ENCODE measurements around the gene BPIFA3. TPM values are rescaled to one million over a fixed set of nuclear protein-coding genes. Genes with fewer than 3 reads are reported as not detected.

The BPIFA3 gene
- total RNA-seq, 1 donor from 2014 or later: not detected

- Histone ChIP-seq H3K27me3 (ENCODE audit: control insufficient read depth, insufficient read depth, low read length) (no peaks in the 10 kb centered on the region), H3K4me3 (ENCODE audit: low read depth, low read length) (no peak overlapping the region), H3K36me3 (ENCODE audit: control insufficient read depth, insufficient read depth, low read length) (no peaks in the 10 kb centered on the region)
- DNase-seq (ENCODE audit: low read depth) (no peak), FAIRE-seq (no peak)
- TF ChIP-seq CTCF (IDR thresholded peaks at IDR 0.05; ENCODE audit: insufficient read depth, low read length, severe bottlenecking): no peak
Observed at GRCh38 chr20:33202451-33202850, 14.7 kb upstream of the BPIFA3 start.

GRCh38 chr20:33203444-33203843 is 13.7 kb upstream of the BPIFA3 start:
- no peak overlapping the region for H3K4me3 ChIP-seq (ENCODE audit: low read depth, low read length)
- FAIRE-seq (no peak), DNase-seq (ENCODE audit: low read depth) (no peak)
- no peaks in the 10 kb centered on the region for H3K36me3 ChIP-seq (ENCODE audit: control insufficient read depth, insufficient read depth, low read length)
- no peaks in the 10 kb centered on the region for H3K27me3 ChIP-seq (ENCODE audit: control insufficient read depth, insufficient read depth, low read length)
- no peak for TF ChIP-seq CTCF (IDR thresholded peaks at IDR 0.05; ENCODE audit: insufficient read depth, low read length, severe bottlenecking)

GRCh38 chr20:33209789-33210188 is 7.4 kb upstream of the BPIFA3 start:
- H3K27me3 ChIP-seq (ENCODE audit: control insufficient read depth, insufficient read depth, low read length): no peaks in the 10 kb centered on the region

GRCh38 chr20:33210371-33210770 is 6.8 kb upstream of the BPIFA3 start:
- Histone ChIP-seq H3K36me3 (ENCODE audit: control insufficient read depth, insufficient read depth, low read length) (no peaks in the 10 kb centered on the region), H3K4me3 (ENCODE audit: low read depth, low read length) (no peak overlapping the region), H3K27me3 (ENCODE audit: control insufficient read depth, insufficient read depth, low read length) (no peaks in the 10 kb centered on the region)
- no peak for TF ChIP-seq CTCF (IDR thresholded peaks at IDR 0.05; ENCODE audit: insufficient read depth, low read length, severe bottlenecking)
- no peak for DNase-seq (ENCODE audit: low read depth)
- no peak for FAIRE-seq

More at GRCh38 chr20:33209789-33210188, 7.4 kb upstream of the BPIFA3 start:
- H3K36me3 ChIP-seq (ENCODE audit: control insufficient read depth, insufficient read depth, low read length): no peaks in the 10 kb centered on the region
- FAIRE-seq: peak; percentile 77
- TF ChIP-seq CTCF (IDR thresholded peaks at IDR 0.05; ENCODE audit: insufficient read depth, low read length, severe bottlenecking): no peak
- peak; percentile 41 for DNase-seq (ENCODE audit: low read depth)
- no peak overlapping the region for H3K4me3 ChIP-seq (ENCODE audit: low read depth, low read length)

GRCh38 chr20:33211817-33212424 is 5.2 kb upstream of the BPIFA3 start:
- Histone ChIP-seq H3K27me3 (ENCODE audit: control insufficient read depth, insufficient read depth, low read length) (no peaks in the 10 kb centered on the region), H3K36me3 (ENCODE audit: control insufficient read depth, insufficient read depth, low read length) (no peaks in the 10 kb centered on the region), H3K4me3 (ENCODE audit: low read depth, low read length) (no peak overlapping the region)
- peak; percentile 65 for TF ChIP-seq CTCF (IDR thresholded peaks at IDR 0.05; ENCODE audit: insufficient read depth, low read length, severe bottlenecking)
- DNase-seq (ENCODE audit: low read depth): peak; percentile 65
- FAIRE-seq: no peak

GRCh38 chr20:33224399-33224798 is 7.2 kb downstream of the BPIFA3 start:
- Histone ChIP-seq H3K4me3 (ENCODE audit: low read depth, low read length) (no peak overlapping the region), H3K36me3 (ENCODE audit: control insufficient read depth, insufficient read depth, low read length) (no peaks in the 10 kb centered on the region), H3K27me3 (ENCODE audit: control insufficient read depth, insufficient read depth, low read length) (no peaks in the 10 kb centered on the region)
- no peak for FAIRE-seq
- TF ChIP-seq CTCF (IDR thresholded peaks at IDR 0.05; ENCODE audit: insufficient read depth, low read length, severe bottlenecking): no peak
- no peak for DNase-seq (ENCODE audit: low read depth)
